ENCODE measurements around the gene RNLS. TPM values are rescaled to one million over a fixed set of nuclear protein-coding genes. Genes with fewer than 3 reads are reported as not detected.

Gene RNLS
- total RNA-seq, 4 donors from 2014 or later = 8.7 to 19.7 (median 12.9) TPM

DNA sequence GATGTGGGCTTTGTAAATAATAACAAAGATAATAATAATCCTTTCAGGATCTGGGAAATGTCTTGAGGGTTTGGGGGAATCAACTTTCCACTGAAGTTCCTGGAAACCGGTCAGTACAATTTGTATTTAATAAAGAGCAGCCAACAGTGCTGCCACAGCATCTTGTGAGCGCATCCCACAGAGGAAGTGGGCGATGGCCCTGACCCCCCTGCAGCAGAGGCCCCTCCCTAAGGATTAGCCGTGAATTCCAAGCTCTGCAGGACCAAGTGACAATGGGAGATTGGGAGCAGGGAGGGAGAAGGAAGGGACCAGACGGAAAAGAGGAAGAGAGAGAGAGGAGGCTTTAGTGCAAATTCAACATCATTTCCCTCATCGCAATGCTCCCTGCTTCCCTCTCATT lies 349.2 kb downstream of the RNLS start:
- DNase-seq = no peak
- Histone ChIP-seq H3K27ac (peak overlapping the region in 1 of 2 donors; percentile 52), H3K9me3 (no peaks in the 10 kb centered on the region), H3K27me3 (no peaks in the 10 kb centered on the region), H3K36me3 (no peaks in the 10 kb centered on the region), H3K4me3 (no peak overlapping the region), H3K4me1 (peaks cover 0 to 8% of the 10 kb centered on the region in 2 donors)
- TF ChIP-seq CTCF (IDR thresholded peaks at IDR 0.05) (no peak), POLR2A (IDR thresholded peaks at IDR 0.05) (no peak)
- intact Hi-C loops (cut with DNase I; ENCODE audit: low total_unique reads) = no loop called here

- H3K9me3 ChIP-seq = no peaks in the 10 kb centered on the region
- intact Hi-C loops (cut with DNase I; ENCODE audit: low total_unique reads) = no loop called here
- H3K27me3 ChIP-seq = no peaks in the 10 kb centered on the region
- no peak for TF ChIP-seq CTCF (IDR thresholded peaks at IDR 0.05)
- TF ChIP-seq POLR2A (IDR thresholded peaks at IDR 0.05) = no peak
- peak overlapping the region in 1 of 2 donors; percentile 52 for H3K27ac ChIP-seq
- peaks cover 0 to 8% of the 10 kb centered on the region in 2 donors for H3K4me1 ChIP-seq
- H3K4me3 ChIP-seq = no peak overlapping the region
- H3K36me3 ChIP-seq = no peaks in the 10 kb centered on the region
- DNase-seq = no peak
Observed at GRCh38 chr10:88232983-88233543, 350.1 kb downstream of the RNLS start.

DNA sequence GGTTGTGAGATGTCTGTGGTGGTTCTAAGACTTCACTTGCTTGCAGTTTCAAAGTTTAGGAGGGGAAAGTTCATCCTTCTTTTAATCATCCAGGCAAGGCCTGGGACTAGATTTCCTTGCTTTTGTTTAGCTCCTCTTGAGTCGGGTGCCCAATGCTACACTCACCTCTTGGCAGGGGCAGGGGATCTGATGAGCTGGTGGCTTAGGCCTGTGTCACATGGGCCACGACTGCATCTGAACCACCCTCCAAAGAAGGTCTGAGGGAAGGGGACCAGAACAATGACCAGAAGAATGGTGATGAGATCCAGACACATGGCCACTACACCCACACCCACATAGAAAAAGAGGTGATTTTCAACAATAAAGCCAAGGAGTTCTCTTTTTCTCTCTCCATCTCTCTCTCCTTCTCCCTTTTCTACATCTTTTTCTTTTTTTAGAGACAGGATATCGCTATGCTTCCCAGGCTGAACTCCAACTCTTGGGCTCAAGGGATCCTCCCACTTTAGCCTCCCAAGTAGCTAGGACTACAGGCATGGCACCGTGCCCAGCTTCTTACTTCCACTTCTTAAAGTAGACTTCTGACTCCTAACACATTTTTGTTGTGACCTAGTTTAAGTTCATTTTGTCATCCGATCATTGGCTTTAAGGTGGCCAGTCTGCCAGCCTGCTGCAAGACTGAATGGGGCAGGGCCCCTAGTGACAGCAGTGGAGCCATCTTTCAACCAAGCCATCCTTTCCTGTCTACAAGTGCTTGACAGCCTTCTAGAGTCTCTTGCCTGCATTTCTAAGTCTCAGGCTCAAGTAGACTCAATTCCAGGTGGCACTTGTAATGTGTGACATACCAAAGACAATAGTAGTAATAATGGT lies 350.9 kb downstream of the RNLS start:
- TF ChIP-seq POLR2A (IDR thresholded peaks at IDR 0.05) = no peak
- no peak for TF ChIP-seq CTCF (IDR thresholded peaks at IDR 0.05)

DNA sequence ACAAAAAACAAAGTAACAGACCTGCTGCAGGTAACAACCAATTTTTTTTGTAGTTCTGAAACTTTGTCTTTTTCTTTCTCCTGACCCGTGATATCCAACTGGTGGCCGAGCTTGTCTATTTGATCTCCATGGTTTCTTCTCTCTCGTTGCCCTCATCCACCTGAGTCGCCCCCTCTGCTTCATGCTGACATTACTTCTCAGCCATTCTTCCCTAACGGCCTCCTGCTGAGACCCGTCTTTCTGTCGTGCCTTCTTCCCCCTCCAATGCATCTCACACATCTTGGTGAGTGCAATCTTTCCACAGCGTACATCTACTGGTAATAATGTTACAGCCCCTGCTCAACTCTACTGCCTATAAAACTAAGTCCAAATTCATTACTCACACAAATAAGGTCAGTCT lies 352.9 kb downstream of the RNLS start:
- Histone ChIP-seq H3K27me3 (no peaks in the 10 kb centered on the region), H3K4me1 (peaks cover 0 to 8% of the 10 kb centered on the region in 2 donors), H3K27ac (no peak overlapping the region), H3K9me3 (no peaks in the 10 kb centered on the region), H3K4me3 (no peak overlapping the region), H3K36me3 (no peaks in the 10 kb centered on the region)
- DNase-seq = no peak
- TF ChIP-seq CTCF (IDR thresholded peaks at IDR 0.05) = no peak
- no peak for TF ChIP-seq POLR2A (IDR thresholded peaks at IDR 0.05)
- intact Hi-C loops (cut with DNase I; ENCODE audit: low total_unique reads) = no loop called here

More for the DNA sequence above, 350.9 kb downstream of the RNLS start:
- intact Hi-C loops (cut with DNase I; ENCODE audit: low total_unique reads) = no loop called here
- H3K9me3 ChIP-seq = no peaks in the 10 kb centered on the region
- H3K27me3 ChIP-seq = no peaks in the 10 kb centered on the region
- no peak overlapping the region for H3K4me3 ChIP-seq
- peak; percentile 77 to 79 for DNase-seq
- no peaks in the 10 kb centered on the region for H3K36me3 ChIP-seq
- peaks cover 0 to 8% of the 10 kb centered on the region in 2 donors for H3K4me1 ChIP-seq
- H3K27ac ChIP-seq = peak overlapping the region; percentile 52 to 60

DNA sequence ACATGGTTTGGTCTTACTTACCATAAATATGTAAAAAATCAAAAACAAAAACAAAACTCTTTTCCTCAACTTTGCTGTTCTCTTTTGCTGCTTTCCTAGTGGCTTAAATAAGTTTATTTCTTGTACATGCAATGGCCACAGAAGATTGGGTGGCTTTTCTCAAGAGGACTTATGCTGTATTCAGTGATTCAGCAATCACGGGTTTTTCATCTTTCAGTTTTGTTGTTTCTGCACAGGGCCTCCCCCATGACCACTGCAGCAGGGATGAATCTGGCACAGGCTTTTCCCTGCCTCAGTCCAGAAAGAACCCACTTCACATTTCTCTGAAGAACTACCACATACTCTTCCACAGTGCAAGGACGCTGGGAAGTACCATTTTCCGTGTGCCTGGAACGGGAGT lies 355.0 kb downstream of the RNLS start:
- TF ChIP-seq CTCF (IDR thresholded peaks at IDR 0.05) (no peak), POLR2A (IDR thresholded peaks at IDR 0.05) (no peak)
- H3K9me3 ChIP-seq = no peaks in the 10 kb centered on the region
- H3K4me3 ChIP-seq = no peak overlapping the region
- peak overlapping the region; percentile 47 to 52 for H3K27ac ChIP-seq
- no peaks in the 10 kb centered on the region for H3K27me3 ChIP-seq
- H3K4me1 ChIP-seq = peaks cover 0 to 8% of the 10 kb centered on the region in 2 donors
- no peaks in the 10 kb centered on the region for H3K36me3 ChIP-seq
- no peak for DNase-seq
- intact Hi-C loops (cut with DNase I; ENCODE audit: low total_unique reads) = no loop called here
